ENCODE measurements around the gene REEP5.
A peak's percentile ranks its signal among the peaks of the same experiment; 100 is the strongest.

REEP5 gene

GRCh38 chr5:112938286-112938685 lies 16.3 kb upstream of the REEP5 start:
- no peak overlapping the region for H3K27ac ChIP-seq
- no peak for TF ChIP-seq ZFX (IDR thresholded peaks at IDR 0.05)

DNA sequence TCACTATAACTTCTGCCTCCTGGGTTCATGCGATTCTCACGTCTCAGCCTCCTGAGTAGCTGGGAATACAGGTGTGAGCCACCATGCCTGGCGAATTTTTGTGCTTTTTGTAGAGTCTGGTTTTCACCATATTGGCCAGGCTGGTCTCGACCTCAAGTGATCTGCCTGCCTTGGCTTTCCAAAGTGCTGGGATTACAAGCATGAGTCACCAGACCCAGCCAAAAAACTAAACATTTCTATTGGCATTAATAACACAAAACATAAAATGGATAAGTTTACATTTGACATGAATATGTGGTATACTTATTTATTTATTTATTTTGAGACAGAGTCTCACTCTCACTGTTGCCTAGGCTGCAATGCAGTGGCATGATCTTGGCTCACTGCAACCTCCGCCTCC lies 13.6 kb upstream of the REEP5 start:
- peak overlapping the region; percentile 15; the same call in 1 of the 2 replicates for H3K27ac ChIP-seq
- TF ChIP-seq ZFX (IDR thresholded peaks at IDR 0.05): no peak
- TF ChIP-seq, protein P1, sequence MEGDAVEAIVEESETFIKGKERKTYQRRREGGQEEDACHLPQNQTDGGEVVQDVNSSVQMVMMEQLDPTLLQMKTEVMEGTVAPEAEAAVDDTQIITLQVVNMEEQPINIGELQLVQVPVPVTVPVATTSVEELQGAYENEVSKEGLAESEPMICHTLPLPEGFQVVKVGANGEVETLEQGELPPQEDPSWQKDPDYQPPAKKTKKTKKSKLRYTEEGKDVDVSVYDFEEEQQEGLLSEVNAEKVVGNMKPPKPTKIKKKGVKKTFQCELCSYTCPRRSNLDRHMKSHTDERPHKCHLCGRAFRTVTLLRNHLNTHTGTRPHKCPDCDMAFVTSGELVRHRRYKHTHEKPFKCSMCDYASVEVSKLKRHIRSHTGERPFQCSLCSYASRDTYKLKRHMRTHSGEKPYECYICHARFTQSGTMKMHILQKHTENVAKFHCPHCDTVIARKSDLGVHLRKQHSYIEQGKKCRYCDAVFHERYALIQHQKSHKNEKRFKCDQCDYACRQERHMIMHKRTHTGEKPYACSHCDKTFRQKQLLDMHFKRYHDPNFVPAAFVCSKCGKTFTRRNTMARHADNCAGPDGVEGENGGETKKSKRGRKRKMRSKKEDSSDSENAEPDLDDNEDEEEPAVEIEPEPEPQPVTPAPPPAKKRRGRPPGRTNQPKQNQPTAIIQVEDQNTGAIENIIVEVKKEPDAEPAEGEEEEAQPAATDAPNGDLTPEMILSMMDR (conservative IDR thresholded peaks at IDR 0.05): no peak

DNA sequence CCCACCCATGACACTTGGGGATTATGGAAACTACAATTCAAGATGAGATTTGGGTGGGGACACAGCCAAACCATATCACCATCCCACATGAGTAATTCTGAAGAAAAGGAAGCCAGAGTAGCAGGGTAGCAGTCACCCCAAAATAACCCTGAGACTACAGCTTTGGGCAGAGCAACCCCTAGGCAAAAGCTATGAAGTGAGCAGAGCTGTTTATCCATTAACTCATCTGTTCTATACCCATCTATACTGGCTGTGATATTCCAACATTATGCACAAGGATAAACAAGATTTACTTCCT lies 12.3 kb upstream of the REEP5 start:
- TF ChIP-seq, protein P1 (conservative IDR thresholded peaks at IDR 0.05): no peak
- TF ChIP-seq ZFX (IDR thresholded peaks at IDR 0.05): no peak
- H3K27ac ChIP-seq: no peak overlapping the region

DNA sequence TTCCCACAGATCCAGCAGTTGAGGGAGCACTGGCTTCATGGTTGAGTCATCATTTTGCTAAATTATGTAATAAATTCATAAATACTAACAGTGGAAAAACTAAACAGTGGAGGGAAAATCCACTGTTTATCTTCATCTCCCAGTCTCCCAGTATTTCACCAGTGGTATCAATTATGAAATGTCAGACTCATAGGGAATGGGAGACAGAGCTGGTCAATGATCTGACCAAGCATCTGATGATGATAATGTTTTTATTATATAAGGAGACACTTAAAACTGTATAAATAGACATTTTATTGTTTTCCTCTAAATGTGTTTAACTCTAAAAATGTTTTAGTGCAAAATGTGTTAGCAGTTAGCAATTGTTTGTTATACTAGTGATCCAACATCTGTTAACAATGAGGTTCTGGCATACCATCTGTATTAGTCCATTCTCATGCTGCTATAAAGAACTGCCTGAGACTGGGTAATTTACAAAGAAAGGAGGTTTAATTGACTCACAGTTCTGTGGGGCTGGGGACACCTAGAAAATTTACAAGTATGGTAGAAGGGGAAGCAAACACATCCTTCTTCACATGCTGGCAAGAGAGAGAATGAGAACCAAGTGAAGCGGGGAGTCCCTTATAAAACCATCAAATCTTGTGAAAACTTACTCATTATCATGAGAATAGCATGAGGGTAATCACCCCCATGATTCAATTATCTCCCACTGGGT lies 11.8 kb upstream of the REEP5 start:
- H3K27ac ChIP-seq: no peak overlapping the region
- TF ChIP-seq ZFX (IDR thresholded peaks at IDR 0.05): no peak
- TF ChIP-seq, protein P1 (conservative IDR thresholded peaks at IDR 0.05): no peak

- H3K27ac ChIP-seq: no peak overlapping the region
- TF ChIP-seq, protein P1 (conservative IDR thresholded peaks at IDR 0.05): no peak
- no peak for TF ChIP-seq ZFX (IDR thresholded peaks at IDR 0.05)
Observed at GRCh38 chr5:112933105-112933504, 11.1 kb upstream of the REEP5 start.

DNA sequence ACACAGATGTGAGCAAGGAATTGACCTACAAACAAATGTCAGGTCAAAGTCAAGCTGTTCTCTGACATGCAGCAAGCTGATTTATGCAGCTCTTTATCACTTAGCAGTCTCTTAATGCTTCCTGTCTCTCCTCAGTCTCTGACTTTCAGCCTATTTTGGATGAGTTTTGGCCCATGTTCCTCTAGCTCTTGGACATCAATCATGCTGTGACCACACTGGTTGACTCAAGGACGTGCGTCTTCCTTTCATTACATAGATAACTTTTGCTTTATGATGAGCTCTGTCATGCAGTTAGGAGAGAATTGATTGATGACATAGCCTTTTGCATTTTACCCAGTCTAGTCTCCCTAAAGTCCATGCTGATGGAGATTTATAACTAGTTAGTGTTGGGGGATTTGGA lies 9.4 kb upstream of the REEP5 start:
- no peak overlapping the region for H3K27ac ChIP-seq
- TF ChIP-seq, protein P1 (conservative IDR thresholded peaks at IDR 0.05): no peak
- TF ChIP-seq ZFX (IDR thresholded peaks at IDR 0.05): no peak

- no peak overlapping the region for H3K27ac ChIP-seq
- TF ChIP-seq, protein P1 (conservative IDR thresholded peaks at IDR 0.05): no peak
Observed at GRCh38 chr5:112930082-112930344, 8.0 kb upstream of the REEP5 start.

GRCh38 chr5:112929336-112930081 lies 7.5 kb upstream of the REEP5 start:
- H3K27ac ChIP-seq: no peak overlapping the region

More at GRCh38 chr5:112929336-112930081, 7.5 kb upstream of the REEP5 start:
- TF ChIP-seq ZFX (IDR thresholded peaks at IDR 0.05): no peak
- TF ChIP-seq, protein P1 (conservative IDR thresholded peaks at IDR 0.05): no peak

All from C4-2B (cell line).